HFFc6 (cell line): ENCODE results near the gene RNF208. TPM values are rescaled to one million over a fixed set of nuclear protein-coding genes. Genes with fewer than 3 reads are reported as not detected.
A peak's percentile ranks its signal among the peaks of the same experiment; 100 is the strongest.

Source experiments
- DNase-seq: peaks from one replicate; pipeline ENCODE4 v3.0.0-alpha.2; 2018
- H3K27ac Mint-ChIP-seq: 2 replicates; pipeline ENCODE4 v1.8.0; 2020; ENCODE audit warnings: mild to moderate bottlenecking, mixed read lengths
- H3K27me3 Mint-ChIP-seq: 2 replicates; pipeline ENCODE4 v1.8.0; 2021; ENCODE audit warnings: mild to moderate bottlenecking, moderate library complexity, mixed read lengths; ENCODE audit not compliant: insufficient read depth
- H3K36me3 Mint-ChIP-seq: 2 replicates; pipeline ENCODE4 v1.8.0; 2021; ENCODE audit warnings: low read depth, mixed read lengths
- H3K4me1 Mint-ChIP-seq: 2 replicates; pipeline ENCODE4 v1.8.0; 2020; ENCODE audit warnings: low read depth, mixed read lengths
- H3K4me3 Mint-ChIP-seq: 2 replicates; pipeline ENCODE4 v1.8.0; 2020; ENCODE audit warnings: mild to moderate bottlenecking, moderate library complexity, mixed read lengths
- H3K9me3 Mint-ChIP-seq: 2 replicates; pipeline ENCODE4 v1.8.0; 2020; ENCODE audit warnings: mild to moderate bottlenecking, mixed read lengths
- CTCF ChIP-seq: fragments of 200-600 bp; sonication (generic); IDR thresholded peaks from 2 replicates; pipeline ENCODE4 v1.5.0; 2021; ENCODE audit warnings: antibody characterized with exemption, mild to moderate bottlenecking
- total RNA-seq, 6 experiments: library from RNA; stranded (reverse); fragmentation: NEBNext Ultra II Directional; extraction: Animal tissue kit (Norgen Biotek cat#: 25700); gene quantifications; 2 replicates in 1 of 6; 3 replicates in 5 of 6; pipeline ENCODE4 v1.2.3, GENCODE V29; 2021

RNF208 gene
- total RNA-seq, 6 experiments from 2014 or later = 2.5 to 3.8 (median 3.4) TPM

DNA sequence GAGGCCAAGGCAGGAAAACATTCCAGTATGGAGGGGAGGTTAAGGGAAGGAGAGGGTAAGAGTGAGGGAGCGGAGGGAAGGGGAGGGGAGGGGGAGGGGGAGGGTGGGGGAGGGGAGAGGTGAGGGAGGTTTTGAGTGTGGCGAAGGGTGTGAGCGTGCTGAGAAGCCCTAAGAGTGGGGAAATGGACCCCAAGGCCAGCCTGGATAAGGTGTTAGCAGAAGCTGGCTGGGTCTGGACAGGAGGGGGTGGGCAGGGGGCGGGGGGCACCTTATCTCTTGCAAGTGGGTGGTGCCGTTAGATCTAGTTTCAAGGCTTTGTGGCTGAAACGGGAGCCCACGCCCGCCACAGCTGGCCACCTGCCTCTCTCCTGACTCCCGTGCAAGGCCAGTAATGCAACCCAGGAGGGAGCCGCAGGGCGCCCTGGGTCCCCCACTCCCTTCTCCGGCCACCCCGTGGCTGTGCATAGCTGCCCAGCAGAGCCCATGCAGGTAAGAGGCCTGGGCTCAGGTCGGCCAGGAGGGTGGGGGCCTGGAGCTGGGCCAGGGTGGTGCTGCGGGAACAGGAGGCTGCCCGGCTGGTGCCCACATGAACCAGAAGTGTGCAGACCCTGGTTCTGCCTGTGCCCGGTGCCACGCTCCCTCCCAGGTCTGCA, 5.9 kb upstream of the RNF208 start:
- Mint-ChIP-seq H3K4me3 (no peak overlapping the region), H3K27ac (no peak overlapping the region)

DNA sequence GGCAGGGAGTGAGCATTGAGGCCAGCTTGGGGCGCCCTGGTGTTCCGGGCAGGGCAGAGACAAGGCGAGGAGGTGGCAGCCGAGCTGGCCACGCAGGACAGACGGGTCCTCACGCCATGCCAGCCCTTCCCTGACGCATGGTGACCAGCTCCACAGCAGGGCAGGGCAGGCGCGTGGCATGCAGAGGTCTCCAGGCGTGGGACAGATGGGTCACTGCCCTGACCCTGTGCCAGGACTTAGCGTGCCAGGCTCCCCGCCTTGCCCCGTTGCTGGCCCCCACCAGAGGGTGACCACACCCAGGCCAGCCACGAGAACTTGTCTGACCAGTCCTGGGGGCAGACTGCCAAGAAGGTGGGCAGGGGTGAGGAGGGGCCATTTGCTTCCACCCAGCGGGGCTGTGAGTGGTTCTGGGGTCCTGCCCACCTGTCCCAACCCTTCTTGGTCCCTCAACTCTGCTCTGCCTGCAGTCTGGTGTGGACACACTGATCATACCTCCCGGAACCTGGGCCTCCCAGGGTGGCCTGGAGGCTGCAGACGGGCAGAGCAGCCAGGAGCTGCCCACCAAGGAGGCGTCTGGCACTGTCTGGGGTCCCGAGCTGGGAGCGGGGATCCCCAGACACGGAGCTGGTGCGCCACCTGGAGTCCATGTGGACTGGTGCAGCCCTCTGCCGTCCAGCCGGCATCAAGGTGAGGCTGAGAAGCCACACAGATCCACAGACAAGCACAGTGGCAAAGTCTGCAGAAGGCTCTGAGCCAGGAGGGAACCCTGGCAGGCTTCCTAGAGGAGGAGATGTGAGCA, 5.2 kb upstream of the RNF208 start, which contains the start of gene RNF224:
RNF224 (plus strand) TSS at position 449 of the 799 bp plus-strand sequence. CDS start 834 bp downstream, outside the sequence.
- peak; percentile 92 for TF ChIP-seq CTCF
- no peaks in the 10 kb centered on the region for H3K9me3 Mint-ChIP-seq
- no peak within 1 kb of the TSS for H3K27ac Mint-ChIP-seq
- peak; percentile 65 for DNase-seq
- no peaks in the 10 kb centered on the region; the same call in 1 of the 2 replicates for H3K27me3 Mint-ChIP-seq
- H3K36me3 Mint-ChIP-seq = no peaks in the 10 kb centered on the region
- H3K4me1 Mint-ChIP-seq = peaks cover 7% of the 10 kb centered on the region
- H3K4me3 Mint-ChIP-seq = no peak within 1 kb of the TSS

More for the DNA sequence above, 5.9 kb upstream of the RNF208 start:
- DNase-seq = no peak
- H3K9me3 Mint-ChIP-seq = no peaks in the 10 kb centered on the region
- H3K36me3 Mint-ChIP-seq = no peaks in the 10 kb centered on the region
- H3K27me3 Mint-ChIP-seq = no peaks in the 10 kb centered on the region; the same call in 1 of the 2 replicates
- H3K4me1 Mint-ChIP-seq = peaks cover 7% of the 10 kb centered on the region
- no peak for TF ChIP-seq CTCF

GRCh38 chr9:137226338-137227053, 4.5 kb upstream of the RNF208 start:
- Mint-ChIP-seq H3K4me1 (peaks cover 7% of the 10 kb centered on the region), H3K27ac (no peak overlapping the region), H3K4me3 (no peak overlapping the region), H3K27me3 (no peaks in the 10 kb centered on the region; the same call in 1 of the 2 replicates), H3K9me3 (no peaks in the 10 kb centered on the region), H3K36me3 (no peaks in the 10 kb centered on the region)
- TF ChIP-seq CTCF = no peak
- DNase-seq = peak; percentile 36

DNA sequence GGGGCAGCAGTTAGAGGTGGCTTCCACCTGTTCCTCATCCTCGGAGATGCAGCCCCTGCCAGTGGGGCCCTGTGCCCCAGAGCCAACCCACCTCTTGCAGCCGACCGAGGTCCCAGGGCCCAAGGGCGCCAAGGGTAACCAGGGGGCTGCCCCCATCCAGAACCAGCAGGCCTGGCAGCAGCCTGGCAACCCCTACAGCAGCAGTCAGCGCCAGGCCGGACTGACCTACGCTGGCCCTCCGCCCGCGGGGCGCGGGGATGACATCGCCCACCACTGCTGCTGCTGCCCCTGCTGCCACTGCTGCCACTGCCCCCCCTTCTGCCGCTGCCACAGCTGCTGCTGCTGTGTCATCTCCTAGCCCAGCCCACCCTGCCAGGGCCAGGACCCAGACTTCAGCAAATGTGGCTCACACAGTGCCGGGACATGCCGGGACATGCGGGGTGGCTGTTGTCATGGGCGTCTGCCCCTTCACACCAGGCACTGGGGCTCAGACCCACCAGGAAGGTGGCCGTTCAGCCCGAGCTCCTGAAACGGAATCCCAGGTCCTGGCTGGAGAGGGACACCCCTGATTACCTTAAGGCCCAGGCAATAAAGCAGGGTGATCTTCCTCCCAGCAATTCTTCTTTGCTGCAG, 3.8 kb upstream of the RNF208 start:
- Mint-ChIP-seq H3K27me3 (no peaks in the 10 kb centered on the region; the same call in 1 of the 2 replicates), H3K27ac (no peak overlapping the region), H3K36me3 (no peaks in the 10 kb centered on the region), H3K4me1 (peaks cover 7% of the 10 kb centered on the region), H3K4me3 (no peak overlapping the region), H3K9me3 (no peaks in the 10 kb centered on the region)
- DNase-seq = no peak
- no peak for TF ChIP-seq CTCF
